Stromal cell of bone marrow (primary cell): Measurements from ENCODE around the gene MFRP.

Experiments used
- DNase-seq: peaks from one replicate; pipeline ENCODE4 v3.0.0-alpha.2; 2012; ENCODE audit warnings: low read depth

Gene MFRP

DNA sequence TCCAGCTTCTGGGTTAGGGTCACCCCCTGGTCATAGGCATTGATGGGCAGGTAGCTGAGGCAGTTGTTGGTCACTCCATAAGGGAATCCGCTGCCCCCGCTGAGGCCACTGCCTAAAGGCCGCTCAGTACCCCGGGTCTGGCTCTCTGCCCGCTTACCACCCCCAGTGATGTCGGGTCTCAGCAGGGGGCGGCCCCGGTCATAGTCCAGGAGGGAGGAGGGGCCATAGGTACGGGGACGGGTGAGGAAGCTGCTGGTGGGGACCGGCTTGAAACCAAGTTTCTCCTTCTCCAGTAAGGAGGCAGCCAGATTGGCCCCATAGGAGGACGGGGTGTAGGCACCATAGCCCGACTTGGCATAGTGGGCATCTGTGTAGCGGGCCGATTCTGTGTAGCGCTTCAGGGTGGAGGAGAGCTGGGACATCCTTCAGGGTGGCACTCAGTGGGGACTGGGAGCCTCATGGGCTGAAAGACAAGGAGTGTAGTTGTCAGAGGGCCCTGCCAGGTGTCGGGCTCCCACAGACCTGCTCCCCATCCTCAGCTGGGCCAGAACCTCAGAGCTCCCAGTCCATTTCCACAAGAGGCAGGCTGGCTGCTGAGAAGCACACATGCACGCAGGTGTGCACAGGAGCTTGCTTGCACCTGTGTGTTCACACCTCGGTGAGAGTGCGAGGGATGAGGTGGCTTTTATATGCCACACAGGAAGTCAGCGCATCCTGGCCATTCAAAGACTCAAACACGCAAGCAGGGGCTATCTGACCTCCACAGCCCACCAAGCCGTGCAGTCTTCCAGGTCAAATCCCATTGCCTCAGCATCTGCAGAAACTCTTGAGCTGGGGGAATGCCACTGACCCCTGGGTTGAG is 26.8 kb upstream of the MFRP start:
- no peak for DNase-seq

DNA sequence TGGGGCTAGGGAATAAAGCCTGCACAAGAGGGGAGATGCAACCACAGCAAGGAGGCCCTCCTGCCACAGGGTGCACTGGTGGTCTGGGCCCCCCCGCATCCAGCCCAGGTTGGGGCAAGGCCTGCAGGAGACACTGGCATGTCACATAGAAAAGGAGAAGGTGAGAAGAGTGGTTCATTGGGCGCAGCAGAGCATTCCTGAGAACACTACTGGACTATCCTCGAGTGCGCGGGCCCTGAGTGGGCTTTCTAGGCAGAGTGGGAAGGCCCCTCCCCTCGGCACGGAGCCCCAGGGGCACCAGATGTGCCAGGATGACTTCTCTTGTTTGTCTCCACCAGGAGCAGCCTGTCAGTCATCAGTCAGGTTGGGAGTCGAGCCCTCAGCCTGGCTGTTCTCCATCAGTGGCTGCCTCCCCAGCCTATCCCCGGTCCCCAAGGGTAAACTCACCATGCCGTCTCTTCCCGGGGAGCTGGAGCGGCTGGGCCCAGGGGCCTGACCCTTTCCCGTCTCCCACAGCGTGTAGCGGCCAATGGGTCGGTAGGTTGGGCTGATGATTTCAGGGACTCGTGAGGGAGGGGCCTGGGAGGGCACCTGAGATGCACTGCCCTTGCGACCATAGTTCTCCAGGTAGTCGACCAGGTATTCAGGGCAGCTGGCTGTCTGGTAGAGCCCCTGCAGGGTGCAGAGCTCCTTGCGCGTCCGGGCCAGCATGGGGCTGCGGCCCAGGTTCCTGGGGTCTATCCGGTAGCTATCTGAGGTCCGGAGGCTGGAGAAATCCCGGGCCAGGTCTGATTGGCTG is 26.0 kb upstream of the MFRP start:
- no peak for DNase-seq

DNA sequence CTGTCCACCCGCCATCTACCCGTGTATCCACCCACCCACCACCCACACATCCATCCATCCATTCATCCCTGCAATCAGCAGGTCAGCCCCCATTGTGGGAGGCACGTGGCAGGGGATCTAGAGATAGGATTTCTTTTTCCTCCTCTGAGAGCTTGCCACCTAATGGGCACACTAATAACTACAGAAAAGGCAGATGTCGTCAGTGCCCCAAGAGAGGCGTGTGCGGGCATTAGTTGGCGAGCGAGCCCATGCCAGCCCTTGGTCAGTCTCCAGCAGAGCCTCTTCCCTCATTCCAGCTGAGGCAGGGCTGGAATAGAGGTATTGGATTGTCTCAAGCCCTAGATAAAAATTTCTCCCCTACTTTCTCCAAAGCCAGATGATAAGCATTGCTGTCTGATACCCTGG is 25.3 kb upstream of the MFRP start:
- no peak for DNase-seq

DNA sequence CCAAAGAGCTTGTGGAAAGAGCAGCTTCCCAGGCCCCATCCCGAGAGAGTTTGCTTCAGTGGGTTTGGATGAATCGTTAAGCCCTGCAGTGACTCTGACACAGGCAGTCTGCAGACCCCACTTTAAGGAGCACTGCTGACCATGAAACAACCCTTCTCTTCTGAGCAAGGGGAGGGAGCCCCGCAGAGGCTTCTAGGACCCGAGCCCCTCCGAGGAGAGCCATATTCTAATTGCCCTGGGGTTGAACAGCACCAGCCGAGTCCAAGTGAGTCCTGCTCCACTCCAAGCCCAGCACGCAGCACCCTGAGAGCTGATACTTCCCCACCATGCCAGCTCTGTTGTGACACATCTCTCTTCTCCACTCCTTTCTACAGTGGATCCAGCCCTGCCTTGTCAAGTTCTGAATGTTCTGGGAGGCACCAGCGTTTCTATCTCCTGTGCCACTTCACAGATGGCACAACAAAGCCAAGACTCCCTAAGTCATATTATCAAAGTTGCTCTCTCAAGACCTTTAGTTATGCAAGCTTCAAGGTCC is 24.6 kb upstream of the MFRP start:
- DNase-seq: no peak

DNA sequence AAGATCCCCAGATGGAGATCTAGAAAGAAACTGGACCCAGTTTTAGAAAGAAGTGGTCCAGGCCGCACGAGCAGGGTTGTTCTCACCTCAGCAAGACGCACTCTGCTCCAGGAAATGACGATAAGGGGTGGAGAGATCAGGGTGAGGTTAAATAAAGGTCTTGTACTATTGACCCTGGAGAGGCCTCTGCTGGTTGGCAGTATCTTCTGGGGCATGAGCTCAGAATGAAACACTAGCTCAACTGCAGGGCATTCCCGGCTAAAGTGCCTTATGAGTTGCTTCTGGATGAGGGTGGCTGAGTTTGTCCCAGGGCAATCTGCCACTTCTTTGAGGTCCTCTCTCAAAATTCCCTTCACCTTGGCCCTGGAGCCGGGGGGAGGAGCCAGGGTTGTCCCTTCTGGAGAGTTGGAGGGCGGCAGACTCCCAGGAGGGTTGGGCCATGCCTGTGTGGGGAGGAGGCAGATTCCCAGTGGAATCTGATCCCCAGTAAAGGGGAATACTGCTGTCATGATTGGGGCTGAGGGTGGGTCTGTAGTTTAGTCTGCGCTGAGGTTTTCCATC is 24.1 kb upstream of the MFRP start:
- peak; percentile 19 for DNase-seq

DNA sequence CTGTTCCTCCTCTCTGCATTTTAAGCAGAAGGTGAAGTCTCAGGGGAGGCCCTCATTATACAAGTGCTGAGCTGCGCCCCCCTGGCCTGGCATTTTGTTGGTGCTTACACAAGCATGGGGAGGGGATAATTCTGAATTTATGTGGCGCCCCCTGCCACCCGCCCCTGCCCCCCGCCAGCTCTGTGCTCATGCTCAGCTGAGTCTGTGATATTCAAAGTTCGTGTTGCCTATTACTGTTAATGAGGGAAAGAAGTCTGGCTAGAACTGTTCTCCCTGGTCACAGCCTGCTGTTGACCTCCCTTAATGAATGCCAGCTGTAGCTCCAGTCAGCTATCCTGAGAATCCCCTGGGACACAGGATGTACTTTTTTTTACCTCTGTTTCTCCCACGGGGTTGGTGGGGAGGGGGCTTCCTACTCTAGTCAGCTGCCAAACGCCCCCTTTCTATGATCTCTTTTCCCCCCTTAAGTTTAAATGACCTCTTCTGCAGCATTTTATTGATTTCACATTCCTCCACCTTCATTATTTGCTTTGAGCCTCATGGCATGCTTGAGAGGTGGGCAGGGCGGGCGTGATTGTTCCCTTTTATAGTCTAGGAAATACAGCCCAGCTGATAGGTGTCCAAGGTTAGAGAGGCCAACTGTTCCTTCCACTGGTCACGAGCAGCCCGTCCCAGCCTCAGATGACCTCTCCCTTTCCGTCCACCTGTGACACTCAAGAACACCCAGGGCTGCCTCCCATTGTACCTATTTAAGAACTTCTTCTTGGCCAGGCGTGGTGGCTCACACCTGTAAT is 22.8 kb upstream of the MFRP start:
- DNase-seq: no peak

DNA sequence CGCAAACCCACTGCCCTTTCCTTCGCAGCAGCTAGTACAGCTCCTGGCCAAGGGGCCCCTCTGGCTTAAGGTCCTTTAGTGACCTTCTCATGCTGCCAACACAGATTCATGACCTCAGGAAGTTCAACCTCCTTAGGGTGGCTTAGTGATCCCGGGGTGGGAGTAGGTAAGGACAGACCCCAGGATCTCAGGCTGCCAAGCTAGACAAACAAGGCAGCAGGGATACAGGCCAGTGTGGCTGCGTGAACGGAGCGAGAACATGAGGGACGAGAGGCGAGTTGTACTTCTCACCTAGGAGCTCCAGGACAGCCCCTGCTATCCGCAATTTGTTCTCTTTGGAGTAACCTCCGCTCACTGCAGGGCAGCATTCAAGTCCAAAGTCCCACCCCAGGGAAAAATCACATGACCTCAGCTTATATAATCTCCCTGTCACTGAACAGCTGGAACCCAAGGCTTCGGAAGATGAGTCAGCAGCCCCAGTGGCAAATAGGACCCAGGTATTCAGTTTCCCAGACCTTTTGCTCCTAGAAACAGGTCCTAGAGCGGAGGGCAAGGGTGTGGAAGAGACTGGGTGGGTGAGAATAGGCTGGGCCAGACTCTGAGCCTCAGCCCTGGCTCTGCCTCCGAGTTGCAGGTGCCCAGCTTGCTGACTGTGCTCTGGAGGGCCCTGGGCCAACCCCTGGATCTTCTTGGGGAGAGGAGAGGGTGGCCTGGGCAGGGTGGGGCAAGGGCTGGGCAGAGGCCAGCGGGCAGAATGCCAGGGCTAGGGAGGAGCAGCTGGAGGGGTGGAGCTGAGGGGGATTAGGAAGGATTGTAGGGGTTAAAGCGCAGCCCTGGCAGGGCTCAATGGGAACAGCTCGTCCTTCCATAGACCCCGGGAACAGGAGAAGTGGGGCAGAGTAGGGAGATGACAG is 21.9 kb upstream of the MFRP start:
- DNase-seq: no peak

DNA sequence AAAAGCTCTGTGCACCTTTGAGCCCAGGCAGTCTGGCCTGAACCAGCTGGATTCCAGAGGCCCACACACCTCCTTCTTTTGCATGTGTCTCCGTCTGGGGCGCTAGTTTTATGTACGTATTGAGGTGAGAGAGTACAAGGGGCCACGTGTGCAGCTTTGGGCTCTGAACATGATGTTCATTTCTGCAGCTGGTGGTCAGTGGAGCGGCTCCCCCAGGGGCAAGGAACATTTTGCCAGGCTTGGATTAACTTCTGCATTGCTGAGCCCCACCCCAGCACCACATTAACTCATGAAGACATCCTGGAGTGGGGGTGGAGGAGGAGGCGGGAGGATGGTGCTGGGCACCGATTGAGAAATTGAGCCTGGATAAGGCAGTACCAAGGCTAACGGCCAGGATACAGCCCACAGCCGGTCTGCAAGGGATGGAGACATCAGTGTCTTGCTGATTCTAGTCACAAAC is 21.2 kb upstream of the MFRP start:
- no peak for DNase-seq

DNA sequence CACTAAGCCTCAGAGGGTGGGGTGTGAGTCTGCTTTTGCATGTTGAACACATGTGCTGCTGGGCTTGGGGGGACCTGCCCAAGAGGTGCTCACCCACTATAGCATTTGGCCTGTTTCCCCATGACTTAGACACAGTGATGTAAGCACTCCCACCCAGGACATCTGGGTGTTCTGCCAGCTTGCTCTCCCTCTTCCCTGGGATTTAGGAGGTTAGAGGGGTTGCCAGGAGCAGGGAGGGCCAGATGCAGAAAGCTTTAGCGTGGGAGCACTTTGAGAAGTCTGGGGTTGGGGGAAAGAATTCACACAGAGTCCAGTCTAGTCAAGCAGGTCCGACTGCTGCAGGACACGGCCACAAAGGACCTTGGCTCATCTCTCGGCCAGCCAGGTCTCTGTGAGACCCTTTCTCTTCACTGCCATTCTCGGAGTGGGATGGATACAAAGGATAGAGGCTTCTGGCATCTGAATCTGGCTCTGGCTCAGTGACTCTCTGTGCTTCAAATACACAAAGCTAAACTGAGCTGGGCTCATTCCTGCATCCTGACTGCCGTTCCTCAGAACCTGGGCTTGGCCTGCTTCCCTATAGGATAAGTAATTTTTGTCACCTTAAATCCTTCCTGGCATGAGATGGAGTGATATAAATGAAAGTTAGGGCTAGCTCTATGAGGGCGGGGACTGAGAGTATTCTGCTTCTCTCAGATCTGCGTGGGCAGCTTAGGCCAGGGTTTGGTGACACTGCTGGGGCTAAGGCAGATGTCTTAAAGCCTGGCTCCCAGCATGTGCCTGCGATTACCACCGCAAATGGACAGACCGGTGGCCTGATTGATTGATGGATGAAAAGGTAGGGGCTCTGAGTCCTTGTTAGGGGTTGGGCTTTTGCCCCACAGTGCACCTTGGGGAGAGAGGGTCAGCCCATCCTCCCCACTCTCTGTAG is 20.4 kb upstream of the MFRP start:
- no peak for DNase-seq

DNA sequence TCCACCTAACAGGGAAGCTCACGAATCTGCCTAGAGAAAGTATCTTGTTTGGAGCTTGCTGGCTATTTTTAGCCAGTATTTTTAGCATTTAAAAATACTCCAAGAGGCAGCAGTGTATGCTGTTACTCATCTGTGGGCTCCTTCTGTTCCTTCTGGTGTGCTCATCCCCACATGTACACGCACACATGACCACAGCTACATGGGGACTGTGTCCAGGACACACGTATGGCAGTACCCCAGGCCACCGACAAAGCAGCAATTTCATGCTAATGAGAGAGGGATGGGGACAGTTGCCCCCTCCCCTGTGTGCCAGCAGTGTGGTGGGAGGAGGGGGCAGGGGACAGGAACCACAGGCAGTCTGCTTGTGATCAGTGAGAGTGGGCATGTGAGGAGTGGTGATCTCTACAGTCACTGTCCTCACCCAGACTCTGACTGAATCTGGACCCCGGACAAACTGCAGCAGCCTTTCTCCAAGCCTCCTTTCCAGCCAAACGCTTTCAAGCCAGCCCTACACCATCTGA is 18.6 kb upstream of the MFRP start:
- DNase-seq: no peak

DNA sequence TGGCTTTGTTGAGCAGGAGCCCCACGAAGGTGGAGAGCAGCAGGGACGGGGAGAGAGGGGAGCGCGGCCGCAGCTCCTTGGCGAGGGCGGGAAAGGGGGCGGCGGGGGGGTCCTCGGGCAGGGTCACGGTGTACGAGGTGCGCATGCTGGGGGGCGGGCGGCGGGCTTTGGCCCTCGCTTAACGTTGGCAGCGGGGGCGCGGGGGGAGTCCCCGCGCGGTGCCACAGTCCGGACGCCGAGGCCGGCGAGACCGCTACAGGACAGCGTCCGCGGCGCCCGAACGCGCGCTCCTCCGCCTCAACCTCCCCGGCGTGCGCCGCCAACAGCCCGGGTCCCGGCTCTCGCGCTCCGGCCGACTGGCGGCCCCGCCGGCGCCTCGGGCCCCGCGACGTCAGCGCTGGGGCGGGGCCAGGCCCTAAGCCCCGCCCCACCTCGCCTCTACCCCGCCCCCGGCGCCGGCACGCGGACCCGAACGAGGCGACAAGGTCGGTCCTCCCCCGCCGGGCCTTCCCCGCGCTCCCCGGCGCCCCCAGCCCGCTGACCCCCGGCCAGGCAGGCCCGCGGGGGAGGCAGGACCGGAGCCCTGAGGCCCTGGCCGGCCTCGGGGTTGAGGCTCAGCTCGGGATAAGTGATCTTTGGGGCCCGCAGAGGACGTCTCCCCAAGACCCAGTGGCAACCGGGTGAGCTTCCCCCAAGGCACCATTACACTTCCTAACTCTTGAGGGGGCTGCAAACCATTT is 17.5 kb upstream of the MFRP start:
- DNase-seq: no peak

DNA sequence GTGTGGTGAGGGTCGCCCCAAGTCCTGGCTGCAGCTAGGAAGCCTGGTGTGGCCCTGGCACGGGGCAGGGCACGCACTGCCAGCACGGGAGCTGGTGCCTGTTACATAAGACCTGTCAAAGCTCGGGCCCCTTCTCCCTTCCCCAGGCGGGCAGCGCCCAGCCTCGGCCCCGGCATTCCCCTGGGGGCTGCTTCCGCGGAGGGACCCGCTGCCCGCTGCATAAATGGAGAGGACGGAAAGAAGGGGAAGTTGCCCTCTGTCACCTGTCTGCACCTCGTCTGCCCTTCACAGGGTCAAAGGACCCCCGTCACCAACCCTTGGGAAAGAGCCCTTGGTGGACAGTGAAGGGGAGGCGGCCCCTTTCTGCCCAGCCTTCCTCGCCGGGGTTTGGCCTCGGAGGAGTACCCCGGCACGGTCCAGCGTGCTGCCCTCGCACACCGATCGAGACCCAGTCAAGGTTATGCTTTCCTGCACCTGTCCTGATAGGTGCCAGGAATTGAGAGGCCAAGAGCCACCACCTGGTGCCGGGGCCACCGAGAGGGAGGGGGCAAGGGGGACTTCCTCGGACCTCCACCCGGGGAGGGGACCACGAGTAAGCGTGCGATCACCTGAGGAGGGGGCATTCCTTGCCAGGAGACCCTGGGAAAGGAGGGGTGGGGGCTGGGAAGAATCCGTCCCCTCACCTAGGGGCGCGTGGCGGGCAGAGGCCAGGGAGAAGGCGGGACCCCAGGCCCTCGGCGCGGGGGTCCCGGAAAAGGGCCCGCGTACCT is 16.8 kb upstream of the MFRP start:
- no peak for DNase-seq

DNA sequence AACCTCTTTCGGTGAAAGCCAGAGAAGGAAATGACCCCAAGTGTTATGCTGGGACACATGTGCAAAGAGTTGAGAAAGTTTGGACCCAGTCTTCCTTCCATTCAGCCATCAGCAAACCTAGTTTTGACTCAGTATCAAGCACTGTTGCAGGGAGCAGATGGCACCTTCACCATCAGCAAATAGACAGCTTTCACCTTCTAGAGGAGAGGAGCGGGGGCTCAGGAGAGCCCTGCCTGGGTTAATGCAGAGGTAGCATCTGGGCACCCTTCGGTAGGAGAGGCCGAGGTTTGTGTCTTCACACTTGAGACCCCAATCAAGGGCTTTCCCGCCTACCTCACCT is 16.2 kb upstream of the MFRP start:
- DNase-seq: no peak

DNA sequence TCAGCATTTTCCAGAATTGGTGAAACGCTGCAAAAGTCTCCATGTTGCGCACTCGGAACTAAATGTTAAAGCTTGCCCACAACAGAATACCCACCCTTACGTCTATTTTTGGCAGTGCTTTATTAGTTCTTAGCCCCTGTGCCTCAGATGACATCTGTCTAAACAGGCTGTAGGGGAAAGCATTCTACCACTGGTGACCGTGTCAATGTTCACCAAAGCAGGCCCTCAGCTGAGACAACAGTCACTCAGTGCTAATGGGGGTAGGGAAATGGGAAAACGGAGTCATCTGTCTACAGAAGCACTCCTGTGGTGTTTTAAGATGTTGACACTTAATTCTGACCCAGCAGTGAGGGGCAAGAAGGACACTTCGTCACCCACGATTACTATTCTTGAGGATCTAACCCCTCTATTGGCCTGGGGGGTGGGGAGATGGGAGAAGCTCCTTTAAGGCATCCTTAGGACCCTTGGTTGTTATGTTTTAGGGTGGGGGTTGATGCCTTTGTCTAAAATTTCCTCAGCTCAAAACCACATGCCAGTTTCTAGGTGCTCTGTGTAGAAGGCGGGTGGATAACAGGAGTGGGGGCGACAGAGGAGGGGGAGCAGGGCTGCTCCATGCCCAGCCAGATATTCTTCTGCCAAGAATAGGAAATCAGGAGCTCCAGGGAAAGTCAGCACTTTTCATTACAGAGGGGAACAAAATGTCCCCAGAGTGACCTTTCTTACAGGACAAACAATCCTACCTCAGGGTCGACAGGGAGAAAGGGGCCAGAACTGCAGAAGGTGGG is 15.6 kb upstream of the MFRP start:
- DNase-seq: no peak

DNA sequence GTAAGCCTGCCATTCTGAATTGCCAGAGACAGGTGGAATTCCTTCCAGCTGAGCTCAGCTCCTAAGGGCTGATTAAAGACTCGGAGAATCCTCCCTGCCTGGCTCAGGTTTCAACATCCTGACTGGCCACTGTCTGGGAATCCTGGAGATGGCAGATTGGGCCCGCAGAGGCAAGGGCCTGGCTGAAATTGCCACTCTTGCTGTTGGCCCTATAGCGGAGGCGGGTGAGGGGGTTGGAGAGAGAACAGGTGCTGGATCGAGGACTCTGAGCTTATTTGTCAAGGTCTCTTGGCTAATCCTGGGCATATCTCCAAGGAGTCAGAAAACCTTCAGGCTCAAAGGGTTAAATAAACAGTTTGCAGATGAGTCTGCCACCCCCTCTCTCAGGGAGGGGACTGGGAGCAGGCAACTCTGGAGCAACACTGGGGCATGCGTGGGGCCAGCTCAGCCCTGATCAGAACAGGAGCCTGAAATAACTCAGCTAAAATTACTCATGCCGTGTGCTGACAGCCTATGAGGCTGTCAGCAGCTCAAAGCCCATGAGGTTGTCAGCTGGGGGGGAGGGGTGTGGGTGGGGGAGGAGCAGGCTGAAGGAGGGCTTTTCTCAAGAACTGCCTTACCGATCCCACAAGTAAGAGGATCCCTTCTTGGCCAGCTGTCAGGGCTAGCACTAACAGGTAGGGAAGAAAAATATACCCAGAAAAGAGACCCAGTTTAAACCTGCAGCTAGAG is 14.7 kb upstream of the MFRP start:
- peak; percentile 82 for DNase-seq
